Measurements from ENCODE around the gene PRDM15. TPM values are rescaled to one million over a fixed set of nuclear protein-coding genes. Genes with fewer than 3 reads are reported as not detected.

The PRDM15 gene
- total RNA-seq, 1 experiment from 2014 or later = 9.9 TPM

DNA sequence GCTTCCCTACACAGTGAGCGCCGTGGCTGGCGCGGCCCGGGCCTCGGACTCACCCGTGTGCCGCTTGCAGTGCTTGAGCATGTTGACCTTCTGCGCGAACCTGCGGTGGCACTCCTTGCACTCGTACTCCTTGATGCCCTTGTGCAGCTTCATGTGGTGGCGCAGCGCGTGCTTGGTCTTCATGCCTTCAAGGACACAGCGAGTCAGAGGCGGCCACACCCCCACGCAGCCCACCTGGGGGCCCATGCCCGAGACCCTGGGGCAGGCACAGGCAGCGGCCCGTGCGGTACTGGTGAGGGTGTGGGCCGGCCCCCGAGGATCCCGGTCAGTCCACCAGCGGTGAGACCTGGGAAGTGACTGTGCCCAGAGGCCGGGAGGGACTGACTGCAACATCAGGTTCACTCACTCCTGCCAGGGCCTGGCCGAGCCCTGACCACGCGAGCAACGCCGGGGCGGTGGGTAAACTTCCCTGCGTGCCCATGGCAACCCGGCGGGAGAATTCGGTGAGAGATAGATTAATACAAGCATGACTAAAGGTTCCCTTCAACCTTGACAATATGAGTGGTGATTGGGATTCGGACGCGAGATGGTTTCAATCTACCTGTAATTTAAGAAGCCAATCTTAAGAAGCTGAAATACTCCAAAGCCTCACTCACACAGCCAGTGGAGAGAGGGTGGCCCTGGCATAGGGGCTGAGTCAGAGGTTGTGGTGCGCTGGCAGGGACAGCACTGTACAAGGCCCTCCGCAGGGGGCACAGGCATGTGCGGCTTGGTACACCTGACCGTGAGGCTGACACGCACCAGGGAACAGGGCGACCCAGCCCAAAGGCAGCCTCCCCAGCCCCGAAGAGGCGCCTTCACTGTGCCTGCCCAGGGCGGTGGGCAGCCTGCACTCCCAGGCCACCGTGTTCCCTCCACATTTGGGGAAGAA is 63.2 kb downstream of the PRDM15 start:
- no peaks in the 10 kb centered on the region for H3K27me3 ChIP-seq (ENCODE audit: insufficient read depth, low read length)
- no peak overlapping the region for H3K9ac ChIP-seq (ENCODE audit: extremely low read depth, insufficient read length, low read length)
- H4K91ac ChIP-seq (ENCODE audit: insufficient read length, low read depth, low read length) = no peak overlapping the region
- no peak overlapping the region for H2BK20ac ChIP-seq (ENCODE audit: low read depth, low read length, poor library complexity, severe bottlenecking)
- H3K56ac ChIP-seq (ENCODE audit: insufficient read length, low read depth, low read length) = no peak overlapping the region
- H2AK5ac ChIP-seq (ENCODE audit: insufficient read length, low read length) = no peak overlapping the region
- Mint-ChIP-seq H3K36me3 (ENCODE audit: insufficient read depth in 1 of 3, low read depth in 3 of 3) (peaks cover 2 to 32% (median 23%) of the 10 kb centered on the region in 3 experiments; a peak in 5 of 7 replicates), H3K27ac (no peak overlapping the region), H3K9me3 (no peaks in the 10 kb centered on the region), H3K27me3 (ENCODE audit: low read depth) (no peaks in the 10 kb centered on the region), H3K4me1 (no peaks in the 10 kb centered on the region), H3K4me3 (no peak overlapping the region)
- H3K4ac ChIP-seq (ENCODE audit: low read depth, low read length) = no peak overlapping the region
- no peak overlapping the region for H3K23ac ChIP-seq (ENCODE audit: insufficient read length, low read depth, low read length)
- no peak overlapping the region for H3K4me2 ChIP-seq (ENCODE audit: insufficient read depth, insufficient read length, low read length)
- no peaks in the 10 kb centered on the region for H3K4me1 ChIP-seq (ENCODE audit: insufficient read depth, low read length)
- H4K8ac ChIP-seq (replicated peaks; ENCODE audit: insufficient read length, low read depth, low read length) = no peak overlapping the region
- H3K14ac ChIP-seq (ENCODE audit: insufficient read depth, low read length) = no peak overlapping the region
- no peak for DNase-seq
- no peaks in the 10 kb centered on the region for H3K9me3 ChIP-seq (ENCODE audit: control insufficient read depth, low read depth, low read length)
- no peak overlapping the region for H3K27ac ChIP-seq (ENCODE audit: insufficient read length, low read depth, low read length)
- no peaks in the 10 kb centered on the region for H3K79me2 ChIP-seq (ENCODE audit: insufficient read depth, low read length)
- H2BK15ac ChIP-seq (ENCODE audit: low read depth, low read length) = no peak overlapping the region
- TF ChIP-seq, protein P1, sequence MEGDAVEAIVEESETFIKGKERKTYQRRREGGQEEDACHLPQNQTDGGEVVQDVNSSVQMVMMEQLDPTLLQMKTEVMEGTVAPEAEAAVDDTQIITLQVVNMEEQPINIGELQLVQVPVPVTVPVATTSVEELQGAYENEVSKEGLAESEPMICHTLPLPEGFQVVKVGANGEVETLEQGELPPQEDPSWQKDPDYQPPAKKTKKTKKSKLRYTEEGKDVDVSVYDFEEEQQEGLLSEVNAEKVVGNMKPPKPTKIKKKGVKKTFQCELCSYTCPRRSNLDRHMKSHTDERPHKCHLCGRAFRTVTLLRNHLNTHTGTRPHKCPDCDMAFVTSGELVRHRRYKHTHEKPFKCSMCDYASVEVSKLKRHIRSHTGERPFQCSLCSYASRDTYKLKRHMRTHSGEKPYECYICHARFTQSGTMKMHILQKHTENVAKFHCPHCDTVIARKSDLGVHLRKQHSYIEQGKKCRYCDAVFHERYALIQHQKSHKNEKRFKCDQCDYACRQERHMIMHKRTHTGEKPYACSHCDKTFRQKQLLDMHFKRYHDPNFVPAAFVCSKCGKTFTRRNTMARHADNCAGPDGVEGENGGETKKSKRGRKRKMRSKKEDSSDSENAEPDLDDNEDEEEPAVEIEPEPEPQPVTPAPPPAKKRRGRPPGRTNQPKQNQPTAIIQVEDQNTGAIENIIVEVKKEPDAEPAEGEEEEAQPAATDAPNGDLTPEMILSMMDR (conservative IDR thresholded peaks at IDR 0.05) = no peak
- H3K18ac ChIP-seq (ENCODE audit: insufficient read length, low read depth, low read length) = no peak overlapping the region
- no peaks in the 10 kb centered on the region for H3K23me2 ChIP-seq (ENCODE audit: insufficient read length, low read depth, low read length, poor library complexity, severe bottlenecking)
- no peaks in the 10 kb centered on the region for H4K20me1 ChIP-seq (ENCODE audit: control insufficient read depth, insufficient read depth, insufficient read length)
- H2BK5ac ChIP-seq (ENCODE audit: insufficient read length, low read length) = no peak overlapping the region
- H4K5ac ChIP-seq (ENCODE audit: insufficient read length, low read depth, low read length) = no peak overlapping the region
- no peak overlapping the region for H2AFZ ChIP-seq (ENCODE audit: low read length)
- H2BK12ac ChIP-seq (ENCODE audit: insufficient read length, low read depth, low read length) = no peak overlapping the region
- H2BK120ac ChIP-seq (ENCODE audit: low read depth, low read length, poor library complexity, severe bottlenecking) = no peak overlapping the region
- no CpG with 5 or more reads among the region's 50 CpGs for WGBS (ENCODE audit: extremely low coverage, insufficient read length, low lambda C conversion rate)
- no peaks in the 10 kb centered on the region for H3K79me1 ChIP-seq (ENCODE audit: insufficient read depth, low read depth, low read length, poor library complexity, severe bottlenecking)
- H3T11ph ChIP-seq (ENCODE audit: low read length) = no peak overlapping the region

Data from H9 (cell line).